ENCODE data around the gene GUSB. TPM values are rescaled to one million over a fixed set of nuclear protein-coding genes. Genes with fewer than 3 reads are reported as not detected.
"Not testable (repeated sequence)": the region's sequence is repeated elsewhere in the genome, so short reads cannot be mapped to it uniquely, and the experiment has no call there.

Gene GUSB
- total and polyA plus RNA-seq, 12 donors, result 19.2 to 65.4 (median 46.4) TPM

GRCh38 chr7:65989694-65990080 is 7.7 kb upstream of the GUSB start:
- intact Hi-C loops (cut with DNase I), result no loop called here
- Histone ChIP-seq H3K27me3 (no peaks in the 10 kb centered on the region), H3K4me3 (no peak overlapping the region), H3K4me1 (replicated peaks in 1 of 2) (no peaks in the 10 kb centered on the region), H3K36me3 (replicated peaks in 1 of 2) (no peaks in the 10 kb centered on the region), H3K9me3 (replicated peaks in 1 of 3) (no peaks in the 10 kb centered on the region), H3K27ac (no peak overlapping the region)
- no peak for TF ChIP-seq CTCF (IDR thresholded peaks at IDR 0.05)
- TF ChIP-seq POLR2A (IDR thresholded peaks at IDR 0.05), result no peak
- WGBS, 4 donors, result 57 to 75% (median 72%) methylated on average over 2 to 3 of the region's 3 CpGs
- peak in 1 of 7 donors; percentile 0 for DNase-seq

- intact Hi-C loops (cut with DNase I); H3K27me3 ChIP-seq; H3K9me3 ChIP-seq (replicated peaks in 1 of 3); DNase-seq; H3K27ac ChIP-seq; H3K36me3 ChIP-seq (replicated peaks in 1 of 2); H3K4me3 ChIP-seq; H3K4me1 ChIP-seq (replicated peaks in 1 of 2): not testable (repeated sequence)
- WGBS, 4 donors, result 93 to 100% (median 95%) methylated on average over 1 of the region's 1 CpG
Measured at GRCh38 chr7:65988503-65988902, 6.5 kb upstream of the GUSB start.

- 83 to 88% (median 86%) methylated on average over 4 of the region's 4 CpGs for WGBS, 4 donors
- TF ChIP-seq POLR2A (IDR thresholded peaks at IDR 0.05) (no peak), CTCF (IDR thresholded peaks at IDR 0.05) (no peak)
- no peaks in the 10 kb centered on the region for H3K36me3 ChIP-seq (replicated peaks in 1 of 2)
- no peak overlapping the region for H3K4me3 ChIP-seq
- H3K4me1 ChIP-seq (replicated peaks in 1 of 2), result no peaks in the 10 kb centered on the region
- H3K27me3 ChIP-seq, result no peaks in the 10 kb centered on the region
- H3K27ac ChIP-seq, result no peak overlapping the region
- intact Hi-C loops (cut with DNase I), result no loop called here
- no peaks in the 10 kb centered on the region for H3K9me3 ChIP-seq (replicated peaks in 1 of 3)
- no peak for DNase-seq
Measured at GRCh38 chr7:65988084-65988483, 6.1 kb upstream of the GUSB start.

- no peaks in the 10 kb centered on the region for H3K27me3 ChIP-seq
- H3K4me3 ChIP-seq, result no peak overlapping the region
- no peak overlapping the region for H3K27ac ChIP-seq
- no peak for DNase-seq
- intact Hi-C loops (cut with DNase I), result no loop called here
- no peaks in the 10 kb centered on the region for H3K9me3 ChIP-seq (replicated peaks in 1 of 3)
- TF ChIP-seq POLR2A (IDR thresholded peaks at IDR 0.05), result no peak
- TF ChIP-seq CTCF (IDR thresholded peaks at IDR 0.05), result no peak
- 93% methylated on average over 10 of the region's 10 CpGs for WGBS, 4 donors
- no peaks in the 10 kb centered on the region for H3K36me3 ChIP-seq (replicated peaks in 1 of 2)
- peaks cover 12 to 19% of the 10 kb centered on the region in 2 donors for H3K4me1 ChIP-seq (replicated peaks in 1 of 2)
Measured at GRCh38 chr7:65983965-65984658, 2.1 kb upstream of the GUSB start.
